ENCODE data around the gene RBBP9.

- TF ChIP-seq CTCF (IDR thresholded peaks at IDR 0.05) (no peak), REST (IDR thresholded peaks at IDR 0.05; ENCODE audit: insufficient read depth in 1 of 2, low read depth in 2 of 2, low read length in 1 of 2) (no peak)
Measured at GRCh38 chr20:18543216-18543615, 46.2 kb upstream of the RBBP9 start.
